B cell (primary cell): ENCODE data around the gene OR6S1. TPM values are rescaled to one million over a fixed set of nuclear protein-coding genes. Genes with fewer than 3 reads are reported as not detected.
A peak's percentile ranks its signal among the peaks of the same experiment; 100 is the strongest.

Source experiments
- ATAC-seq: fragments of 200-7000 bp; cut with Tn5 transposase; one replicate; pipeline ENCODE4 v1.10.0; 2021; ENCODE audit warnings: low read depth, mild to moderate bottlenecking, moderate number of reproducible peaks, moderate library complexity
- CTCF ChIA-PET: fragments of 350-600 bp; sonication (Branson Sonifier 250); formaldehyde crosslinking; loops from one replicate; lab custom pipeline; 2021; ENCODE audit warnings: antibody characterized with exemption, inconsistent platforms; lab: Charles Lee
- POLR2A ChIA-PET: fragments of 350-600 bp; sonication (Branson Sonifier 250); formaldehyde crosslinking; loops from one replicate; lab custom pipeline; 2021; ENCODE audit warnings: antibody characterized with exemption; lab: Charles Lee
- DNase-seq: peaks from one replicate; pipeline ENCODE4 v3.0.0; 2013
- H2AFZ ChIP-seq: 2 replicates; pipeline ENCODE4 v1.6.1; 2012; ENCODE audit warnings: mild to moderate bottlenecking, low read depth, low read length; ENCODE audit not compliant: insufficient read depth, poor library complexity, severe bottlenecking
- H3K27ac ChIP-seq, 2 donors: 1 replicate in 1 of 2; 2 replicates in 1 of 2; pipeline ENCODE4 v1.5.1; 2012 to 2013; ENCODE audit warnings: low read length in 2 of 2, mild to moderate bottlenecking in 2 of 2, moderate library complexity in 1 of 2
- H3K27me3 ChIP-seq, 4 experiments: fragments of 200-600 bp in 1 of 4; sonication (generic) in 1 of 4; replicated peaks in 1 of 4; 1 replicate in 2 of 4; 2 replicates in 2 of 4; pipeline versions ENCODE4 v1.6.1 to v1.7.0; 2013 to 2016; ENCODE audit warnings: low read length in 3 of 4, mild to moderate bottlenecking in 2 of 4, mixed read lengths in 1 of 4, moderate library complexity in 1 of 4; ENCODE audit not compliant: insufficient read depth in 4 of 4, control insufficient read depth in 3 of 4; ENCODE audit errors: control extremely low read depth in 1 of 4
- H3K36me3 ChIP-seq, 2 experiments: replicated peaks in 1 of 2; 1 replicate in 1 of 2; 2 replicates in 1 of 2; pipeline versions ENCODE4 v1.6.1 to v1.7.1; 2013; ENCODE audit warnings: low read length in 1 of 2; ENCODE audit not compliant: insufficient read depth in 2 of 2, control insufficient read depth in 1 of 2; ENCODE audit errors: control extremely low read depth in 1 of 2, extremely low read depth in 1 of 2
- H3K4me1 ChIP-seq, 2 donors: fragments of 200-600 bp in 1 of 2; sonication (generic) in 1 of 2; 1 replicate in 1 of 2; 2 replicates in 1 of 2; pipeline versions ENCODE4 v1.5.1 to v1.6.1; 2013 to 2017; ENCODE audit warnings: low read length in 2 of 2; ENCODE audit not compliant: control insufficient read depth in 2 of 2, insufficient read depth in 2 of 2
- H3K4me2 ChIP-seq: replicated peaks from 2 replicates; pipeline ENCODE3; 2012; ENCODE audit warnings: mild to moderate bottlenecking, low read depth, low read length; ENCODE audit not compliant: poor library complexity, severe bottlenecking
- H3K4me3 ChIP-seq, 5 experiments: fragments of 200-600 bp in 1 of 5; sonication (generic) in 1 of 5; 1 replicate in 3 of 5; 2 replicates in 2 of 5; pipeline versions ENCODE4 v1.5.1 to v1.7.0; 2011 to 2016; ENCODE audit warnings: low read length in 4 of 5, mild to moderate bottlenecking in 4 of 5, low read depth in 2 of 5, control low read depth in 1 of 5, moderate library complexity in 1 of 5; ENCODE audit not compliant: insufficient read depth in 1 of 5; ENCODE audit errors: control extremely low read depth in 1 of 5, extremely low read depth in 1 of 5
- H3K79me2 ChIP-seq: fragments of 200-600 bp; sonication (generic); one replicate; pipeline ENCODE4 v1.6.0; 2016; ENCODE audit warnings: low read length; ENCODE audit not compliant: control insufficient read depth, insufficient read depth
- H3K9ac ChIP-seq: fragments of 200-600 bp; sonication (generic); 2 replicates; pipeline ENCODE4 v1.6.1; 2017; ENCODE audit warnings: mild to moderate bottlenecking, low read length, moderate library complexity
- H3K9me3 ChIP-seq, 3 donors: one replicate each; pipeline versions ENCODE4 v1.6.1 to v1.7.1; 2013; ENCODE audit warnings: low read length in 2 of 3; ENCODE audit not compliant: control insufficient read depth in 2 of 3, insufficient read depth in 1 of 3; ENCODE audit errors: control extremely low read depth in 1 of 3
- H4K20me1 ChIP-seq: 2 replicates; pipeline ENCODE4 v1.6.0; 2012; ENCODE audit warnings: mild to moderate bottlenecking, low read length; ENCODE audit not compliant: insufficient read depth, control insufficient read depth, poor library complexity, severe bottlenecking
- H3K27ac Mint-ChIP-seq: one replicate; pipeline ENCODE4 v1.8.0; 2021; ENCODE audit warnings: mixed read lengths
- H3K27me3 Mint-ChIP-seq: one replicate; pipeline ENCODE4 v1.8.0; 2021; ENCODE audit warnings: mixed read lengths
- H3K4me1 Mint-ChIP-seq: one replicate; pipeline ENCODE4 v1.8.0; 2021; ENCODE audit warnings: mixed read lengths
- H3K4me3 Mint-ChIP-seq: one replicate; pipeline ENCODE4 v1.8.0; 2021; ENCODE audit warnings: mixed read lengths
- H3K9me3 Mint-ChIP-seq: one replicate; pipeline ENCODE4 v1.8.0; 2022; ENCODE audit warnings: mixed read lengths; ENCODE audit not compliant: insufficient read depth
- EZH2 ChIP-seq: IDR thresholded peaks from 2 replicates; pipeline ENCODE4 v1.6.1; 2012; ENCODE audit warnings: borderline replicate concordance, low read depth, mild to moderate bottlenecking, moderate library complexity, low read length; ENCODE audit not compliant: insufficient read depth, poor library complexity, severe bottlenecking
- WGBS: methylation state at CpG from one replicate; pipeline ENCODE4 v1.1.5; 2013; ENCODE audit warnings: missing lambda C conversion rate; ENCODE audit not compliant: insufficient coverage; 5-methylcytosine and 5-hydroxymethylcytosine counted together
- intact Hi-C: fragments of 100-400 bp; cut with micrococcal nuclease; formaldehyde crosslinking; loops from one replicate; pipeline ENCODE4 v1.10.0; 2022
- polyA plus RNA-seq: library from polyadenylated mRNA; depleted of rRNA; stranded (reverse); fragments of >200 nt; gene quantifications from 2 replicates; pipeline ENCODE4 v1.2.3, GENCODE V29; 2012
- total RNA-seq, 2 donors: library from RNA; stranded (reverse); fragments of 120-200 nt in 1 of 2; gene quantifications; 1 replicate in 1 of 2; 2 replicates in 1 of 2; pipeline versions ENCODE4 v1.2.3 to v1.2.4, GENCODE V29; 2013 to 2022
- TF ChIP-seq, protein P1 (sequence below): fragments of 200-600 bp; IDR thresholded peaks from one replicate; pipeline ENCODE4 v1.8.0; 2022; ENCODE audit warnings: antibody characterized with exemption, mild to moderate bottlenecking

Gene OR6S1
- total and polyA plus RNA-seq, 2 donors (not counting 1 experiment from before 2014, with no cell fraction given), result 0.16 TPM; not detected in 1

DNA sequence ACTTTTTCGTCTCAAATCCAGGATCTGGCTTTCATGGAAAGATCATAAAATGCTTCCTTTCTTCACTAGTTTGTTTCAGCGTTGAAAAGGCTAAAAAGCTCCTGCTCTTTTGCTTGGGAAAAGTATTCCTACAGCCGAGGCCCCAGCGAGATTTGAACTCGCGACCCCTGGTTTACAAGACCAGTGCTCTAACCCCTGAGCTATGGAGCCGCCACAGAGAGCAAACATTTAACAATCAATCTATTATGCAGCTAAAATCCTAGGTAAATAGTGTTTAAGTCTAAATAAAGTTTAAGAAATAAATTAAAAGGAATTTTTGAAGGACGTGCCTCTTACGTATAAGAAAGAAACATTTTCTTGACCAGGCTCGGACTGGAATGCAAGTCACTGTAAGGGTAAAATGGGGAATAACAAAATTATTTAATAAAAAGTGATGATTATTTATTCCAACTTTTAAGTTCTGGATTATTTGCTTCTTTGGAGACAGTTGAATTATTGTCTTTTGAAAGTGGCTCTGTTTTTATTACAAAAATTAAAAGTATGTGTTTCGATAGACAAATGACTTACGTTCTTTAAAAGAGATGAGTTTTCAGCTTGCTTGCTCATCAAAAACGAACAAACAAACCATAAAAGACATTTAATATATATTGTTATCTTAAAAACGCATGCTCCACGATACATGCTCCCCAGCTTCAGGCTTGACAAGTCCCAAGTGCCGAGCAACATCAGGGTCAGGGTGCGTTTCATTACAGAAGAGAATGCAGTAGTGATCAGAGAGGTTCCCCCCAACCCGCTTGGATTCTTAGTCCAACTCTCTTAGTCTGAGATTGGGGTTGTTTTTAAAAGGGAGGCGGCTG is 10.2 kb downstream of the OR6S1 start:
- peak overlapping the region; percentile 86 for H3K4me3 Mint-ChIP-seq
- ChIA-PET CTCF (interaction anchor here (1.0 to 3.1 kb wide), 8 partner anchors 18 to 303 kb away, joined by 3 to 21 read pairs (median 6); partner anchors contain the start of gene PARP2), POLR2A (interaction anchor here (1.7 kb wide), 1 partner anchor 18 kb away, joined by 7 read pairs; no protein-coding TSS in a partner anchor)
- no peaks in the 10 kb centered on the region for H3K36me3 ChIP-seq
- H3K4me3 ChIP-seq, result peak overlapping the region in 4 of 5 experiments; percentile 35 to 65 (median 50)
- intact Hi-C loops, result loop anchor here (2.0 to 5.0 kb wide), 2 partner anchors 36 to 54 kb away; partner anchors contain the start of gene RNASE4
- peaks cover 3 to 21% (median 5%) of the 10 kb centered on the region in 3 donors for H3K9me3 ChIP-seq
- DNase-seq, result peak; percentile 76
- H3K27me3 ChIP-seq, result peaks cover 0 to 36% (median 13%) of the 10 kb centered on the region in 4 experiments
- H3K4me1 ChIP-seq, result peaks cover 41 to 42% of the 10 kb centered on the region in 2 donors
- no peaks in the 10 kb centered on the region for H4K20me1 ChIP-seq
- H3K9me3 Mint-ChIP-seq, result peaks cover 2% of the 10 kb centered on the region
- H3K27ac Mint-ChIP-seq, result peak overlapping the region; percentile 80
- H3K9ac ChIP-seq, result peak overlapping the region; percentile 65
- H3K79me2 ChIP-seq, result no peaks in the 10 kb centered on the region
- no peak for TF ChIP-seq EZH2
- peak overlapping the region in 1 of 2 donors; percentile 6 for H3K27ac ChIP-seq
- no peak for ATAC-seq
- peaks cover 41% of the 10 kb centered on the region for H3K27me3 Mint-ChIP-seq
- peak overlapping the region; percentile 59 for H2AFZ ChIP-seq
- peaks cover 57% of the 10 kb centered on the region for H3K4me1 Mint-ChIP-seq
- peak overlapping the region; percentile 88 for H3K4me2 ChIP-seq
- 0% methylated on average over 3 of the region's 19 CpGs for WGBS

DNA sequence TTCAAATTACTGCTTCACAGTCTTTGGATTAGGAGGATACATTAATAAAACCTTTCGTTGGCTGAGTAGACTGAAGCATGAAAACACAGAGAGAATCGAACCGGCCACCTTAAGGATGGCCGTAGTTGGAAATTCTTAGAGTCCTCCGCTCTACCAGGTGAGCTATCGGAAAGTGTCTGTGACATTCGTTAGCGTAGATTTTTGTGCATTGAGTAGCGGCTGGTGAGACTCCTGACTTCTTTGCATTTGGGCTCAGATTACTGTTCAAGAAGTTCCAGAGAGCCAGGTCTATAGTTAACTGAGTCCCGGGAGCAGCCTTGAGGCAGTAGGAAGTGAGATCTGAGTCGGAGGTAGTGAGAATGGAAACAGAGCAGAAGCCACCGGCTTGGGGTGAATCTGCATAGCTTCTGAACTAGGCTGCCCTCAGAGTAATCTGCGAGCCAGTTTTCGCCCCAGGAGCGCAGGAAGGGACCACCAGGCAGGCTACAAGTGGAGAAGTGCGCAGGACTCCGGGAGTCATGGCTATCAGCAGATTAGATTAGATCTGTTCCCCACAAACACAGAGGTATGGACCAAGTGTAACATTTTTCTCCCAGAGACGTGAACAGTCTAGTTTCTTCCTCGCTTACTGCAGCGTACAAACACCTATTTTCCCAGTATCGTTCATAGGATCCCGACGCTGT is 11.0 kb downstream of the OR6S1 start:
- H3K27ac Mint-ChIP-seq, result peak overlapping the region; percentile 80
- H3K27me3 ChIP-seq, result peaks cover 0 to 39% (median 13%) of the 10 kb centered on the region in 4 experiments
- H4K20me1 ChIP-seq, result no peaks in the 10 kb centered on the region
- H3K79me2 ChIP-seq, result no peaks in the 10 kb centered on the region
- H3K4me3 Mint-ChIP-seq, result peak overlapping the region; percentile 80
- H2AFZ ChIP-seq, result peak overlapping the region; percentile 47
- no peaks in the 10 kb centered on the region for H3K36me3 ChIP-seq
- H3K9me3 Mint-ChIP-seq, result peaks cover 2% of the 10 kb centered on the region
- intact Hi-C loops, result loop anchor here (1.0 to 5.0 kb wide), 3 partner anchors 17 to 54 kb away; partner anchors contain the start of gene RNASE4
- WGBS, result 4% methylated on average over 23 of the region's 23 CpGs
- peaks cover 63% of the 10 kb centered on the region for H3K4me1 Mint-ChIP-seq
- H3K9ac ChIP-seq, result peak overlapping the region; percentile 65
- peaks cover 34% of the 10 kb centered on the region for H3K27me3 Mint-ChIP-seq
- H3K4me1 ChIP-seq, result peaks cover 47 to 48% of the 10 kb centered on the region in 2 donors
- POLR2A ChIA-PET, result interaction anchor here (0.6 to 1.7 kb wide), 3 partner anchors 11 to 20 kb away, joined by 5 to 8 read pairs (median 7); no protein-coding TSS in a partner anchor
- H3K9me3 ChIP-seq, result peaks cover 3 to 28% (median 5%) of the 10 kb centered on the region in 3 donors
- ATAC-seq (peak; percentile 8), DNase-seq (peak; percentile 71)
- H3K27ac ChIP-seq, result peak overlapping the region in 1 of 2 donors; percentile 6
- H3K4me2 ChIP-seq, result peak overlapping the region; percentile 88
- CTCF ChIA-PET, result interaction anchor here (1.1 to 3.1 kb wide), 6 partner anchors 18 to 287 kb away, joined by 3 to 21 read pairs (median 10); partner anchors contain the start of gene PARP2
- peak overlapping the region in 4 of 5 experiments; percentile 33 to 65 (median 46) for H3K4me3 ChIP-seq
- no peak for TF ChIP-seq EZH2
- TF ChIP-seq, protein P1, sequence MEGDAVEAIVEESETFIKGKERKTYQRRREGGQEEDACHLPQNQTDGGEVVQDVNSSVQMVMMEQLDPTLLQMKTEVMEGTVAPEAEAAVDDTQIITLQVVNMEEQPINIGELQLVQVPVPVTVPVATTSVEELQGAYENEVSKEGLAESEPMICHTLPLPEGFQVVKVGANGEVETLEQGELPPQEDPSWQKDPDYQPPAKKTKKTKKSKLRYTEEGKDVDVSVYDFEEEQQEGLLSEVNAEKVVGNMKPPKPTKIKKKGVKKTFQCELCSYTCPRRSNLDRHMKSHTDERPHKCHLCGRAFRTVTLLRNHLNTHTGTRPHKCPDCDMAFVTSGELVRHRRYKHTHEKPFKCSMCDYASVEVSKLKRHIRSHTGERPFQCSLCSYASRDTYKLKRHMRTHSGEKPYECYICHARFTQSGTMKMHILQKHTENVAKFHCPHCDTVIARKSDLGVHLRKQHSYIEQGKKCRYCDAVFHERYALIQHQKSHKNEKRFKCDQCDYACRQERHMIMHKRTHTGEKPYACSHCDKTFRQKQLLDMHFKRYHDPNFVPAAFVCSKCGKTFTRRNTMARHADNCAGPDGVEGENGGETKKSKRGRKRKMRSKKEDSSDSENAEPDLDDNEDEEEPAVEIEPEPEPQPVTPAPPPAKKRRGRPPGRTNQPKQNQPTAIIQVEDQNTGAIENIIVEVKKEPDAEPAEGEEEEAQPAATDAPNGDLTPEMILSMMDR, result no peak
